Calu3 (cell line): Measurements from ENCODE around the gene ASPN. TPM values are rescaled to one million over a fixed set of nuclear protein-coding genes. Genes with fewer than 3 reads are reported as not detected.

ENCODE experiments used
- BruUV-seq: library from RNA; stranded (reverse); fragments of 400-500 nt; replicated peaks from 2 replicates; lab custom pipeline; 2021; lab: Mats Ljungman, UMichigan
- CTCF ChIA-PET: fragments of 300-600 bp; sonication (Branson Sonifier 250); formaldehyde crosslinking; loops from one replicate; lab custom pipeline; 2022; ENCODE audit warnings: antibody characterized with exemption; lab: Charles Lee
- DNase-seq: peaks from one replicate; pipeline ENCODE4 v3.0.0; 2022
- H3K27ac Mint-ChIP-seq: one replicate; pipeline ENCODE4 v1.8.0; 2022; ENCODE audit warnings: mixed read lengths; ENCODE audit not compliant: unreplicated experiment
- H3K27me3 Mint-ChIP-seq: one replicate; pipeline ENCODE4 v1.8.0; 2022; ENCODE audit warnings: mixed read lengths; ENCODE audit not compliant: unreplicated experiment
- H3K36me3 Mint-ChIP-seq: one replicate; pipeline ENCODE4 v1.8.0; 2022; ENCODE audit warnings: mild to moderate bottlenecking, moderate library complexity, mixed read lengths; ENCODE audit not compliant: insufficient read depth, unreplicated experiment
- H3K4me1 Mint-ChIP-seq: one replicate; pipeline ENCODE4 v1.8.0; 2022; ENCODE audit warnings: mild to moderate bottlenecking, low read depth, mixed read lengths; ENCODE audit not compliant: unreplicated experiment
- H3K4me3 Mint-ChIP-seq: one replicate; pipeline ENCODE4 v1.8.0; 2022; ENCODE audit warnings: mild to moderate bottlenecking, low read depth, moderate library complexity, mixed read lengths; ENCODE audit not compliant: unreplicated experiment
- H3K9me3 Mint-ChIP-seq: one replicate; pipeline ENCODE4 v1.8.0; 2022; ENCODE audit warnings: low read depth, mixed read lengths; ENCODE audit not compliant: unreplicated experiment
- intact Hi-C: fragments of 100-400 bp; cut with micrococcal nuclease; formaldehyde crosslinking; loops from one replicate; pipeline ENCODE4 v1.10.0; 2022; ENCODE audit not compliant: unreplicated experiment
- total RNA-seq: library from RNA; stranded (reverse); gene quantifications from 2 replicates; pipeline ENCODE4 v1.2.3, GENCODE V29; 2022
- TF ChIP-seq, protein P1 (sequence below): fragments of 200-600 bp; IDR thresholded peaks from one replicate; pipeline ENCODE4 v1.8.0; 2022; ENCODE audit warnings: antibody characterized with exemption; ENCODE audit not compliant: unreplicated experiment

The ASPN gene
- total RNA-seq, 1 experiment from 2014 or later: not detected

DNA sequence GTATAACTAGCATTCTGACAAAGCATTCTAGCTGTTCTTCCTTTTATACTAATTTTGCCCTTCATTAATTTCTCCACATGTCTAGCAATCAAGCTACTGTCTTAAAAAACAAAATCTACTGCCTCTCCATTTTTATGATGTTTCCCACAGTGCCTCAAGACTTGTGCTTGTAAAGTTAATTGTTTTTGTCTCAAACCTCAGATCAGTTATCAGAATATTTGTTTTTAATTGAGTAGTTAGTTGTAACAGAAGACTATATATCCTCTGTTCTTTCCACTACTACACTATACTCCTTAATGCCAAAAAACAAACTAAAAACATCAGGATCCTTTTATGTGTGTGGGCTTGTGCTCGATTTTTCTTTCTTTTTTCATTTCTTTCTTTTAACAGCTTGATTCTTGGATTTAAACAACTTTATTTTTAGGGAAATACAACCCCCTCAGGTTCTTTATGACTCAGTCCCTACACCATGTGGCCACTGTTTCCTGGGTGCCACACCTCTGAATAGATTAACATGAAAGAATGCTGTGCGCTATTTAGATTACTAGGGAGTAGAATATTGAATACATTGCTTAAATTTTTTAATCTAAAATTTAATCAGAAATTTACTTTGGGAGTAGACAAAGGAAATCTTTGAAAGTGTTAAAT lies 1.2 kb downstream of the ASPN start:
- Mint-ChIP-seq H3K27ac (peak overlapping the region; percentile 83), H3K36me3 (no peaks in the 10 kb centered on the region), H3K9me3 (no peaks in the 10 kb centered on the region), H3K27me3 (no peaks in the 10 kb centered on the region), H3K4me1 (peaks cover 21% of the 10 kb centered on the region), H3K4me3 (peak overlapping the region; percentile 11)
- DNase-seq: peak; percentile 8
- no TSS peak for BruUV-seq
- TF ChIP-seq, protein P1, sequence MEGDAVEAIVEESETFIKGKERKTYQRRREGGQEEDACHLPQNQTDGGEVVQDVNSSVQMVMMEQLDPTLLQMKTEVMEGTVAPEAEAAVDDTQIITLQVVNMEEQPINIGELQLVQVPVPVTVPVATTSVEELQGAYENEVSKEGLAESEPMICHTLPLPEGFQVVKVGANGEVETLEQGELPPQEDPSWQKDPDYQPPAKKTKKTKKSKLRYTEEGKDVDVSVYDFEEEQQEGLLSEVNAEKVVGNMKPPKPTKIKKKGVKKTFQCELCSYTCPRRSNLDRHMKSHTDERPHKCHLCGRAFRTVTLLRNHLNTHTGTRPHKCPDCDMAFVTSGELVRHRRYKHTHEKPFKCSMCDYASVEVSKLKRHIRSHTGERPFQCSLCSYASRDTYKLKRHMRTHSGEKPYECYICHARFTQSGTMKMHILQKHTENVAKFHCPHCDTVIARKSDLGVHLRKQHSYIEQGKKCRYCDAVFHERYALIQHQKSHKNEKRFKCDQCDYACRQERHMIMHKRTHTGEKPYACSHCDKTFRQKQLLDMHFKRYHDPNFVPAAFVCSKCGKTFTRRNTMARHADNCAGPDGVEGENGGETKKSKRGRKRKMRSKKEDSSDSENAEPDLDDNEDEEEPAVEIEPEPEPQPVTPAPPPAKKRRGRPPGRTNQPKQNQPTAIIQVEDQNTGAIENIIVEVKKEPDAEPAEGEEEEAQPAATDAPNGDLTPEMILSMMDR: no peak
- CTCF ChIA-PET: no interaction called here
- intact Hi-C loops: no loop called here

DNA sequence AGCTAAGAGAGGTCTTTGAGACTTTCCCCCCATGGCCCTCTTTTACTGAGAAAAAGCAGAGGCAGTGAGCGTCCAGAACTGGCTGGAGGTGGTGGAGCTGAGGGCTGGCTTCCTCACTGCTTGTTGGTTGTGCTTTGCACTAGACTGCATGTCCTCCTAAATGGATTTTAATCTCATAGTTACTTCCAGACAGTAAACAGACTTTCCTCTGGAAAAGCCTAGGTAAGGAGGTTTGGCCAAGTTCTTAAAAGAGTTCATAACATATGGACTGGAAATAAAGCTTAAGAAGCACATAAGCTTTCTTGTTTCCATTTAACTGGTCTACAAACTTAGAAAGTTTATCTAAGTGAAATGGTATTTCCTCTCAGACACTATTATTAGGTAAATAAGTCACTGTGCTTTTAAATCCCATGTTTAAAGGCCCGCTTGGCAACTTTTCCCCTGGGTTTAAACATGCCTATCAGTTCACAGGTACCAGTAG lies 2.0 kb downstream of the ASPN start:
- Mint-ChIP-seq H3K4me1 (peaks cover 21% of the 10 kb centered on the region), H3K27ac (no peak overlapping the region), H3K4me3 (no peak overlapping the region), H3K27me3 (no peaks in the 10 kb centered on the region), H3K9me3 (no peaks in the 10 kb centered on the region), H3K36me3 (no peaks in the 10 kb centered on the region)
- TF ChIP-seq, protein P1: no peak
- CTCF ChIA-PET: no interaction called here
- DNase-seq: no peak
- no TSS peak for BruUV-seq
- intact Hi-C loops: no loop called here

DNA sequence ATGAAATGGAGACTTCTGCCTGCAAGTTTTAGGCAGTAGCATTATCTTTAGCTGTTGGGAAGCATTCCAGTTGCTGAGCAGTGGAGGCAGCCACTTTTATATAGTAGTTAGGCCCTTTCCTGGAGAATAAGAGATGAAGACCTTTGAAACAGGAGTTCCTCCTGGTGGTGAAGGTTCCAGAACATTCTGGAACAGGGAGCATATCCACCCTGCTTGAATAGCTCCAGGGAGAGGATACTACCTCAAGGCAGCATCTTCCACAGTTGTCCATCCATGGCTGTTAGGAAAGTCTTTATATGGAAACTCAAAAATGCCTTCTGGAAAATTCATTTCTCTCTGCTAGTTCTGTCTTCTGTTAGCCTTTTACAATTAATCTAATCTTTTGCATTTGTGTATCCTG lies 3.0 kb downstream of the ASPN start:
- no peaks in the 10 kb centered on the region for H3K9me3 Mint-ChIP-seq
- TF ChIP-seq, protein P1: no peak
- no peaks in the 10 kb centered on the region for H3K36me3 Mint-ChIP-seq
- peaks cover 21% of the 10 kb centered on the region for H3K4me1 Mint-ChIP-seq
- H3K27me3 Mint-ChIP-seq: no peaks in the 10 kb centered on the region
- no peak overlapping the region for H3K27ac Mint-ChIP-seq
- no TSS peak for BruUV-seq
- H3K4me3 Mint-ChIP-seq: no peak overlapping the region
- intact Hi-C loops: no loop called here
- CTCF ChIA-PET: no interaction called here
- DNase-seq: no peak

DNA sequence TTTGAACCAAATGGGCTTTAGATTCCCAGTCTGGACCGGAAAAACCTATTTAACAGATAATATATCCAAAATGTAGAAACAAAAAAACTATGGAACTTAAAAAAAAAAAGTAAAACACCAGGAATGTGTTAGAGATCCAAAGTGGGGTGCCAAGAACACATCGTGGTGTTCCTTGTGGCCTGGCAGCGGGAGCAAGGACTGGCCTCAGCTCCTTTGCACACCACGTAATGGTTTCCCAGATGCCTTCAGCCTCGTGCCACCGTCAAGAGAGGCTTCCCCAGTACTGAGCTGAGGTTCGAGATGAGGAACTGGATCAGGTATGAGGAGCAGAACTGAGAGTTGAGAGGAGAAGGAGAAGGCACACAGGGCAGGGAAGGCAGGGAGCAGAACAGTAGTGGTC lies 3.5 kb downstream of the ASPN start:
- no peak overlapping the region for H3K4me3 Mint-ChIP-seq
- no peaks in the 10 kb centered on the region for H3K27me3 Mint-ChIP-seq
- intact Hi-C loops: no loop called here
- H3K36me3 Mint-ChIP-seq: no peaks in the 10 kb centered on the region
- H3K4me1 Mint-ChIP-seq: peaks cover 15% of the 10 kb centered on the region
- CTCF ChIA-PET: no interaction called here
- DNase-seq: no peak
- no peak overlapping the region for H3K27ac Mint-ChIP-seq
- TF ChIP-seq, protein P1: no peak
- no TSS peak for BruUV-seq
- no peaks in the 10 kb centered on the region for H3K9me3 Mint-ChIP-seq
